Heart left ventricle (tissue), 13 donors: ENCODE results near the gene RAB3A.

Experiments
- POLR2A ChIP-seq, 2 donors: fragments of 450-650 bp; IDR thresholded peaks; one replicate each; pipeline ENCODE4 v1.6.1; 2017; ENCODE audit warnings: antibody characterized with exemption in 2 of 2, mild to moderate bottlenecking in 2 of 2, moderate library complexity in 2 of 2
- TF ChIP-seq, protein P1 (sequence below), 12 donors: fragments of 200-600 bp; sonication (generic) in 4 of 12; IDR thresholded peaks; one replicate each; pipeline versions ENCODE4 v1.5.0 to v1.8.0; 2018 to 2022; ENCODE audit warnings: antibody characterized with exemption in 12 of 12, mild to moderate bottlenecking in 5 of 12
- donor health status: ischemic (EF 13 %, LVEDD 7.1; RV severe dilation, severe dysfunction).
- donor health status: DM: no; HTN: yes; CAD: no.
- donor health status: DM: no; HTN: no; CAD: no.
- donor health status: ischemic (EF 25% LVEDD 6.9; RV normal size, moderate dysfunction).
- donor health status: ischemic (EF 25% LVEDD 5.7; RV mildly dilated, moderate dysfunction).
- donor health status: ischemic (EF 35%, LVEDD 5.7; RV mildly dilated, moderate dysfunction).
- donor health status: nonischemic (EF 11% LVEDD 7.7; RV severe dilation, severe dysfunction).
- donor health status: DM: yes; HTN: yes; CAD: no.
- donor health status: PGD.
- donor health status: ischemic (EF 29% LVEDD 5.4; RV normal size, mild dysfunction).
- donor health status: nonischemic (EF 23%, LVEDD 6.1; RV moderate dilation, normal function).

DNA sequence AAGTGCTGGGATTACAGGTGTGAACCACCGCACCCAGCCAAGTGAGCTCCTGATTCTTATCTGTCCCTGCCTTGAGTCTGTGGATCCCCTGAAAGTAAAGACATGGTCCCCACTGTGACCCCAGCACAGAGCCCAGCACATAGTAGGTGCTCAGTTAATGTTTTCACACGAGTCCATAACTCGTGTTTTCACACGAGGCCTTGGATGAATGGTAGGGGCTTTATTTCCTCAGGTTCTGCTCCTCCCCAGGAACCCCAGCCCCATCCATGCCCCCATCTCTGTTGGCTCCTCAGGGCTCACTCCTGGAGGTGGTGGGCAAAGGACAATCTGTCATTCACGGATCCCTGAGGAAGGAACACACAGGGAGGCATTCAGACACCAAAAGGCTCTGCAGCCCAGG is 46.0 kb upstream of the RAB3A start:
- TF ChIP-seq, protein P1, sequence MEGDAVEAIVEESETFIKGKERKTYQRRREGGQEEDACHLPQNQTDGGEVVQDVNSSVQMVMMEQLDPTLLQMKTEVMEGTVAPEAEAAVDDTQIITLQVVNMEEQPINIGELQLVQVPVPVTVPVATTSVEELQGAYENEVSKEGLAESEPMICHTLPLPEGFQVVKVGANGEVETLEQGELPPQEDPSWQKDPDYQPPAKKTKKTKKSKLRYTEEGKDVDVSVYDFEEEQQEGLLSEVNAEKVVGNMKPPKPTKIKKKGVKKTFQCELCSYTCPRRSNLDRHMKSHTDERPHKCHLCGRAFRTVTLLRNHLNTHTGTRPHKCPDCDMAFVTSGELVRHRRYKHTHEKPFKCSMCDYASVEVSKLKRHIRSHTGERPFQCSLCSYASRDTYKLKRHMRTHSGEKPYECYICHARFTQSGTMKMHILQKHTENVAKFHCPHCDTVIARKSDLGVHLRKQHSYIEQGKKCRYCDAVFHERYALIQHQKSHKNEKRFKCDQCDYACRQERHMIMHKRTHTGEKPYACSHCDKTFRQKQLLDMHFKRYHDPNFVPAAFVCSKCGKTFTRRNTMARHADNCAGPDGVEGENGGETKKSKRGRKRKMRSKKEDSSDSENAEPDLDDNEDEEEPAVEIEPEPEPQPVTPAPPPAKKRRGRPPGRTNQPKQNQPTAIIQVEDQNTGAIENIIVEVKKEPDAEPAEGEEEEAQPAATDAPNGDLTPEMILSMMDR (IDR thresholded peaks at IDR 0.05): no peak
- TF ChIP-seq POLR2A (IDR thresholded peaks at IDR 0.05): no peak
